Subcutaneous abdominal adipose tissue (tissue), 5 donors: Measurements from ENCODE around the gene HECTD2.
"Not testable (repeated sequence)": the region's sequence is repeated elsewhere in the genome, so short reads cannot be mapped to it uniquely, and the experiment has no call there.

Experiments
- H3K27ac ChIP-seq: one replicate; pipeline ENCODE4 v1.7.0; 2013; ENCODE audit warnings: low read depth, mild to moderate bottlenecking, inconsistent platforms, low read length, moderate library complexity
- H3K27me3 ChIP-seq, 5 donors: one replicate each; pipeline ENCODE4 v1.7.0; 2013; ENCODE audit warnings: low read length in 5 of 5, inconsistent platforms in 1 of 5; ENCODE audit not compliant: control insufficient read depth in 5 of 5, insufficient read depth in 4 of 5
- H3K36me3 ChIP-seq, 5 donors: one replicate each; pipeline ENCODE4 v1.7.0; 2013; ENCODE audit warnings: low read length in 5 of 5; ENCODE audit not compliant: control insufficient read depth in 5 of 5, insufficient read depth in 5 of 5
- H3K4me1 ChIP-seq, 5 donors: one replicate each; pipeline ENCODE4 v1.7.0; 2013; ENCODE audit warnings: low read length in 5 of 5, mild to moderate bottlenecking in 3 of 5, moderate library complexity in 1 of 5; ENCODE audit not compliant: control insufficient read depth in 5 of 5, insufficient read depth in 5 of 5
- H3K4me3 ChIP-seq, 5 donors: one replicate each; pipeline ENCODE4 v1.7.0; 2013; ENCODE audit warnings: low read length in 5 of 5, low read depth in 1 of 5
- H3K9ac ChIP-seq, 5 donors: one replicate each; pipeline ENCODE4 v1.7.0; 2013; ENCODE audit warnings: low read length in 5 of 5, mild to moderate bottlenecking in 4 of 5, moderate library complexity in 3 of 5
- H3K9me3 ChIP-seq, 5 donors: one replicate each; pipeline ENCODE4 v1.7.0; 2013; ENCODE audit warnings: low read length in 5 of 5; ENCODE audit not compliant: control insufficient read depth in 5 of 5
- donor health status: healthy.
- donor health status: healthy.
- donor health status: healthy.
- donor health status: healthy.
- donor health status: healthy.

HECTD2 gene

GRCh38 chr10:91380873-91381256 is 29.3 kb upstream of the HECTD2 start:
- Histone ChIP-seq H3K9me3 (peaks cover 0 to 9% (median 3%) of the 10 kb centered on the region in 5 donors), H3K4me1 (no peaks in the 10 kb centered on the region), H3K4me3 (no peak overlapping the region), H3K27me3 (peaks cover 0 to 7% (median 0%) of the 10 kb centered on the region in 5 donors), H3K9ac (no peak overlapping the region), H3K27ac (no peak overlapping the region), H3K36me3 (no peaks in the 10 kb centered on the region)

DNA sequence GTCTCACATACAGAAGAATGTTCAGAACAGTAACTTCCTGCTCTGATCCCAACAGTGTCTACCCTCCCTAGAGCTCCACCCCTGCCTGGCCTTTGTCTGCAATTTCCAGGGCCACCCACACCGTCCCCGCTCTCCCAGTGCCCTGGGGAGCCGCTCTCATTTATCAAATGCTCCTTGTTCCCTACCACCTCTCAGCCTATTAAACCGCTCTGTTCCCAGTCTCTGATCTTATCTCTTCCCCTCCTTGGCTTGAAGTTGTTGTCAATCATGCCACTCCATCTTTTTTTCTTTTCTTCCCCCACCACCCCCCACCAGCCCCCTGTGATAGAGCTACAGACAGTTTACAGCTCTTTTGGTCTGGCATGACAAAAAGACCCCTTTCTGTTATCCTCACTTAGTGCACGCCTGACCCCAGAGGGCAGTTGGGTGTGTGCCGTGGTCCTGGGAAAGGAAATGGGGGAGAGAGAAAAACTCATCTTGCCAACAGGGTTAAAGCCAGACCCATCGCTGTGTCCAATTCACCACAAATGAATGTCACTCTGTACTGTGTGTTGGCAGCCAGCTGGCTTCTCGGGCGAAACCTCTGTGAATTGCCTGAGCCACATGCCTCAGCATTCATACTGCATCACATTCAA is 28.8 kb upstream of the HECTD2 start:
- H3K27me3 ChIP-seq, result peaks cover 0 to 7% (median 0%) of the 10 kb centered on the region in 5 donors
- H3K4me1 ChIP-seq, result no peaks in the 10 kb centered on the region
- H3K27ac ChIP-seq, result no peak overlapping the region
- H3K9me3 ChIP-seq, result peaks cover 0 to 6% (median 3%) of the 10 kb centered on the region in 5 donors
- no peaks in the 10 kb centered on the region for H3K36me3 ChIP-seq
- H3K9ac ChIP-seq, result no peak overlapping the region
- H3K4me3 ChIP-seq, result no peak overlapping the region

- Histone ChIP-seq H3K9me3 (no peaks in the 10 kb centered on the region), H3K9ac (no peak overlapping the region), H3K36me3 (no peaks in the 10 kb centered on the region), H3K27ac (no peak overlapping the region), H3K4me1 (peaks cover 0 to 4% (median 0%) of the 10 kb centered on the region in 5 donors), H3K4me3 (no peak overlapping the region), H3K27me3 (peaks cover 0 to 9% (median 0%) of the 10 kb centered on the region in 5 donors)
These were observed 24.6 kb upstream of the HECTD2 start for GRCh38 chr10:91385306-91386085.

GRCh38 chr10:91389636-91390512 is 20.3 kb upstream of the HECTD2 start:
- H3K36me3 ChIP-seq, result no peaks in the 10 kb centered on the region
- H3K9me3 ChIP-seq, result no peaks in the 10 kb centered on the region
- peaks cover 0 to 4% (median 0%) of the 10 kb centered on the region in 5 donors for H3K4me1 ChIP-seq
- peaks cover 0 to 7% (median 0%) of the 10 kb centered on the region in 5 donors for H3K27me3 ChIP-seq
- H3K9ac ChIP-seq, result no peak overlapping the region
- no peak overlapping the region for H3K27ac ChIP-seq
- no peak overlapping the region for H3K4me3 ChIP-seq

DNA sequence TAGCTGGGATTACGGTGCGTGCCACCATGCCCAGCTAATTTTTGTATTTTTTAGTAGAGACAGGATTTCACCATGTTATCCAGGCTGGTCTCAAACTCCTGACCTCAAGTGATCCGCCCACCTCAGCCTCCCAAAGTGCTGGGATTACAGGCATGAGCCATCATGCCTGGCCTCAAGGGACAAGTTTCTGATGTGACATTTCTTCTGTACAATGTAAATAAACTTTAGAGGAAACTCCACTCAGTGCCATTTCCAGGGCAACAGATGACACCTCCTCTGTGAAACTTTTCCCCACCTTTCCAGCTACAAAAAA is 19.7 kb upstream of the HECTD2 start:
- H3K4me3 ChIP-seq, H3K9ac ChIP-seq, H3K27ac ChIP-seq, H3K4me1 ChIP-seq, H3K36me3 ChIP-seq, H3K9me3 ChIP-seq, H3K27me3 ChIP-seq: not testable (repeated sequence)

DNA sequence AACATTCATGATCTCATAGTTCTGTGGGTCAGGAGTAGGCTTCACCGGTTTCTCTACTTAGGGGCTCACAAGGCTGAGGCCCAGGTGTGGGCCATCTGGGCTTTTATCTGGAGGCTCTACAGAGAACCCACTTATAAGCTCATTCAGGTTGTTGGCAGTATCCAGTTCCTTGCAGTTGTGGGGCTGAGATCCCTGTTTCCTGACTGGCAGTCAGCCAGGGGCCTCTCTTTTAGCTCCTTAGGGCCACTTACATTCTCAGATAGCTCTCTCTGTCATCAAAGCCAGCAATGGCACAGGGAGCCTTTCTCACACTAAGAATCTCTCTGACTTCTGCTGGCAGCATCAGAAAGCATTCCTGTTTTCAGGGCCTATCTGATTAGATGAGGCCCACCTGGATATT is 18.2 kb upstream of the HECTD2 start:
- Histone ChIP-seq H3K9ac (no peak overlapping the region), H3K27me3 (peaks cover 0 to 7% (median 0%) of the 10 kb centered on the region in 5 donors), H3K4me1 (peaks cover 0 to 4% (median 0%) of the 10 kb centered on the region in 5 donors), H3K4me3 (no peak overlapping the region), H3K27ac (no peak overlapping the region), H3K9me3 (no peaks in the 10 kb centered on the region), H3K36me3 (no peaks in the 10 kb centered on the region)

DNA sequence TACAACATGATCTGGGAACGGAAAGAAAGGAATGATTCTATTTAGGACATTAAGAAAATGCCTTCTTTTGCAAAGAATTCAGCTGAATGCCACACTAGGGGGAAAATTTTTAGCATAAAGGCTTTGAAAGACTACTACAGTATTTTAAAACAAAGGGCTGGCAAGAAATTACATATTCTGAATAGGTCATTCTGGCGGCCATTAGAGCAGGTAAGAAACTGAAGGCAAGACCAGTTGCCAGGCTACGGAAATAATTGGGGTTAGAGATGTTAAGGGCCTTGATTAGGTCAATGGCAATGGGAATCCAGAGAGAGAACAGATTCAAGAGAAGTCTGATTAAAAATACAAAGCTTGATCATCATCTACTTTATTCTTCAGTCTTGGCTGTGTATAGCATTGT is 3.8 kb upstream of the HECTD2 start:
- no peaks in the 10 kb centered on the region for H3K9me3 ChIP-seq
- H3K4me1 ChIP-seq, result peaks cover 0 to 19% (median 12%) of the 10 kb centered on the region in 5 donors

DNA sequence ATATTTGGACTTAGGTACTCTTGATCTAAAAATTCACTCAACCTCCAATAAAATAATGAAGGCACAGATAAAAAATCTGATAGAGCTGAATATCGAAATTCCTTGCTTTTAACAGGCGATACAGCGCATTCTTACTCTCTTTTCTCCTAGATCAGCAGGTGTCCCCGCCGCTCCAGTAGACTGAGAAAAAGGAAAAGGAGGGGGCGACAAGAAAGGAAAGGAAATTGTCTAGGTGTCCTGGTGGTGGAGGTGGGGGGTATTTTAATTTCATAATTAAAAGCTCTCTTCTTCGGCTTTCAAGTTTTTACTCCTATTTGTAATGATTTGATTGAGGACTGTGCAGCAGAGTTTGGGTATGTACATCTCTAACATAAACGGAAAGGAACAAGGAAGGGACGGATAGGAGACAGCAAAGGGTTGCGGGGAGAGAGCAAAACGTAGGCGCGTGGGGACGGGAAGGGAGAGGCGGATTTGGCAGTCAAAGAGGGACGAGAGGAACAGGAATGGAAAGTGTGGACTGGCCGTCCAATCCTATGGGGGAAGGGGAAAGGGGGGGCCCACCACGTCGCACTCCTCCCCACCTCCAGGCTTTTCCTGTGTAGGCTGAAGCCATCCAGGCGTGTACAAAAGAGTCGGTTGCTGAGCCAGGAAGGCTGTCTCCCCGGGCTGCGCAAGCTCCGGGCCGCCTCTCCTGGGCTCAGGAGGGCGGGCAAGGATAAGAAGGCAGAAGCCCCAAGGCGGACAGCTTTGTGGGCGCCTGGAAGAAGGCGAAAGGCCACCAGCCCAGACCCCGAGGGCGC is 875 bp upstream of the HECTD2 start:
- H3K27ac ChIP-seq, result peak overlapping the region; percentile 95
- no peaks in the 10 kb centered on the region for H3K36me3 ChIP-seq
- peak overlapping the region; percentile 87 to 98 (median 95) for H3K4me3 ChIP-seq
- no peaks in the 10 kb centered on the region for H3K9me3 ChIP-seq
- H3K4me1 ChIP-seq, result peaks cover 0 to 23% (median 17%) of the 10 kb centered on the region in 5 donors
- peak overlapping the region; percentile 87 to 99 (median 94) for H3K9ac ChIP-seq
- H3K27me3 ChIP-seq, result no peaks in the 10 kb centered on the region

More for the DNA sequence above, 3.8 kb upstream of the HECTD2 start:
- Histone ChIP-seq H3K36me3 (no peaks in the 10 kb centered on the region), H3K27me3 (no peaks in the 10 kb centered on the region), H3K4me3 (no peak overlapping the region), H3K27ac (no peak overlapping the region), H3K9ac (no peak overlapping the region)

GRCh38 chr10:91410638-91411371 is 661 bp downstream of the HECTD2 start:
- Histone ChIP-seq H3K27me3 (no peaks in the 10 kb centered on the region), H3K9me3 (no peaks in the 10 kb centered on the region), H3K9ac (peak overlapping the region; percentile 66 to 88 (median 73)), H3K4me3 (peak overlapping the region; percentile 78 to 98 (median 86)), H3K27ac (peak overlapping the region; percentile 95), H3K4me1 (peaks cover 0 to 25% (median 19%) of the 10 kb centered on the region in 5 donors), H3K36me3 (no peaks in the 10 kb centered on the region)
